ENCODE measurements around the gene GALNT8. TPM values are rescaled to one million over a fixed set of nuclear protein-coding genes. Genes with fewer than 3 reads are reported as not detected.

Gene GALNT8
- total RNA-seq, 1 experiment from 2014 or later: 5.4 TPM

DNA sequence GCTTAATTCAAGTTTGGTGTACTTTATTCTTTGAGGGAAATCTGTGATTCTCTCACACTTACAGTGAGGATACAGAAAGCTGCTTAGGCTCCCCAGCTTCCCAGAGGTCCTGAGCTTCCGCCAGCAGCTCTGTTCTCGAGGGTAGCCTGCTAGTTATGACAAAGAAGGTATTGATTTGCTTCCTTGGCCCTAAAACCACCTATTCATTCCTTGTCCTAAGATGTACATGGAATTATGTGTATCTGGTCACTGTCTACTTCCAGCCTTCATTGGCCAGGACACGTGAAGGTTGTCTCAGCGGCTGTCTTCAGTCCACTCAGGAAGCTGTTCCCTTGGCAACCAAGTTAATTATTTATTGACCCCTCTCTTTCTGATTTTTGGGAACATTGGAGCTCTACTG, 55.7 kb downstream of the GALNT8 start:
- no peaks in the 10 kb centered on the region; the same call in 1 of the 2 replicates for H3K27me3 ChIP-seq (ENCODE audit: insufficient read depth, low read length)
- H2AFZ ChIP-seq (ENCODE audit: low read length): no peak overlapping the region

More for the DNA sequence above, 55.7 kb downstream of the GALNT8 start:
- Histone ChIP-seq H2BK12ac (ENCODE audit: insufficient read length, low read depth, low read length) (no peak overlapping the region), H3K23ac (ENCODE audit: insufficient read length, low read depth, low read length) (no peak overlapping the region), H4K20me1 (ENCODE audit: control insufficient read depth, insufficient read depth, insufficient read length) (no peaks in the 10 kb centered on the region), H3K79me1 (ENCODE audit: insufficient read depth, low read depth, low read length, poor library complexity, severe bottlenecking) (no peaks in the 10 kb centered on the region), H3K14ac (ENCODE audit: insufficient read depth, low read length) (no peak overlapping the region), H2BK20ac (ENCODE audit: low read depth, low read length, poor library complexity, severe bottlenecking) (no peak overlapping the region), H3K9ac (ENCODE audit: extremely low read depth, insufficient read length, low read length) (no peak overlapping the region), H3K9me3 (ENCODE audit: control insufficient read depth, low read depth, low read length) (no peaks in the 10 kb centered on the region), H3K4me1 (ENCODE audit: insufficient read depth, low read length) (no peaks in the 10 kb centered on the region), H2BK5ac (ENCODE audit: insufficient read length, low read length) (no peak overlapping the region), H3K4ac (ENCODE audit: low read depth, low read length) (no peak overlapping the region), H3K79me2 (ENCODE audit: insufficient read depth, low read length) (no peaks in the 10 kb centered on the region), H3K4me2 (ENCODE audit: insufficient read depth, insufficient read length, low read length) (no peak overlapping the region), H4K91ac (ENCODE audit: insufficient read length, low read depth, low read length) (no peak overlapping the region), H4K5ac (ENCODE audit: insufficient read length, low read depth, low read length) (no peak overlapping the region), H2BK15ac (ENCODE audit: low read depth, low read length) (no peak overlapping the region), H4K8ac (replicated peaks; ENCODE audit: insufficient read length, low read depth, low read length) (no peak overlapping the region), H3T11ph (ENCODE audit: low read length) (no peak overlapping the region), H2BK120ac (ENCODE audit: low read depth, low read length, poor library complexity, severe bottlenecking) (no peak overlapping the region), H3K18ac (ENCODE audit: insufficient read length, low read depth, low read length) (no peak overlapping the region), H3K23me2 (ENCODE audit: insufficient read length, low read depth, low read length, poor library complexity, severe bottlenecking) (no peaks in the 10 kb centered on the region), H2AK5ac (ENCODE audit: insufficient read length, low read length) (no peak overlapping the region), H3K56ac (ENCODE audit: insufficient read length, low read depth, low read length) (no peak overlapping the region), H3K27ac (ENCODE audit: insufficient read length, low read depth, low read length) (no peak overlapping the region)
- H3K27me3 Mint-ChIP-seq (ENCODE audit: low read depth): no peaks in the 10 kb centered on the region
- H3K4me3 Mint-ChIP-seq: no peak overlapping the region
- TF ChIP-seq, protein P1, sequence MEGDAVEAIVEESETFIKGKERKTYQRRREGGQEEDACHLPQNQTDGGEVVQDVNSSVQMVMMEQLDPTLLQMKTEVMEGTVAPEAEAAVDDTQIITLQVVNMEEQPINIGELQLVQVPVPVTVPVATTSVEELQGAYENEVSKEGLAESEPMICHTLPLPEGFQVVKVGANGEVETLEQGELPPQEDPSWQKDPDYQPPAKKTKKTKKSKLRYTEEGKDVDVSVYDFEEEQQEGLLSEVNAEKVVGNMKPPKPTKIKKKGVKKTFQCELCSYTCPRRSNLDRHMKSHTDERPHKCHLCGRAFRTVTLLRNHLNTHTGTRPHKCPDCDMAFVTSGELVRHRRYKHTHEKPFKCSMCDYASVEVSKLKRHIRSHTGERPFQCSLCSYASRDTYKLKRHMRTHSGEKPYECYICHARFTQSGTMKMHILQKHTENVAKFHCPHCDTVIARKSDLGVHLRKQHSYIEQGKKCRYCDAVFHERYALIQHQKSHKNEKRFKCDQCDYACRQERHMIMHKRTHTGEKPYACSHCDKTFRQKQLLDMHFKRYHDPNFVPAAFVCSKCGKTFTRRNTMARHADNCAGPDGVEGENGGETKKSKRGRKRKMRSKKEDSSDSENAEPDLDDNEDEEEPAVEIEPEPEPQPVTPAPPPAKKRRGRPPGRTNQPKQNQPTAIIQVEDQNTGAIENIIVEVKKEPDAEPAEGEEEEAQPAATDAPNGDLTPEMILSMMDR (conservative IDR thresholded peaks at IDR 0.05): no peak
- peaks cover 0 to 6% (median 0%) of the 10 kb centered on the region in 3 experiments; a peak in 3 of 7 replicates for H3K36me3 Mint-ChIP-seq (ENCODE audit: insufficient read depth in 1 of 3, low read depth in 3 of 3)
- H3K4me1 Mint-ChIP-seq: peaks cover 6 to 8% of the 10 kb centered on the region in 2 experiments
- H3K27ac Mint-ChIP-seq: no peak overlapping the region
- no peaks in the 10 kb centered on the region for H3K9me3 Mint-ChIP-seq
- DNase-seq: no peak
- WGBS (ENCODE audit: extremely low coverage, insufficient read length, low lambda C conversion rate): no CpG with 5 or more reads among the region's 4 CpGs

All from H9 (cell line).